Activated naive CD8-positive, alpha-beta T cell (primary cell): ENCODE results near the gene GNB1.
A peak's percentile ranks its signal among the peaks of the same experiment; 100 is the strongest.
"Not testable (repeated sequence)": the region's sequence is repeated elsewhere in the genome, so short reads cannot be mapped to it uniquely, and the experiment has no call there.

Source experiments
- H3K27ac Mint-ChIP-seq: one replicate; pipeline ENCODE4 v1.8.0; 2021; ENCODE audit warnings: mixed read lengths
- H3K27me3 Mint-ChIP-seq: one replicate; pipeline ENCODE4 v1.8.0; 2021; ENCODE audit warnings: mixed read lengths
- H3K36me3 Mint-ChIP-seq: one replicate; pipeline ENCODE4 v1.8.0; 2021; ENCODE audit warnings: mixed read lengths
- H3K4me1 Mint-ChIP-seq: one replicate; pipeline ENCODE4 v1.8.0; 2021; ENCODE audit warnings: low read depth, mixed read lengths
- H3K4me3 Mint-ChIP-seq: one replicate; pipeline ENCODE4 v1.8.0; 2021; ENCODE audit warnings: mild to moderate bottlenecking, mixed read lengths
- H3K9me3 Mint-ChIP-seq: one replicate; pipeline ENCODE4 v1.8.0; 2021; ENCODE audit warnings: low read depth, mixed read lengths

Gene GNB1

DNA sequence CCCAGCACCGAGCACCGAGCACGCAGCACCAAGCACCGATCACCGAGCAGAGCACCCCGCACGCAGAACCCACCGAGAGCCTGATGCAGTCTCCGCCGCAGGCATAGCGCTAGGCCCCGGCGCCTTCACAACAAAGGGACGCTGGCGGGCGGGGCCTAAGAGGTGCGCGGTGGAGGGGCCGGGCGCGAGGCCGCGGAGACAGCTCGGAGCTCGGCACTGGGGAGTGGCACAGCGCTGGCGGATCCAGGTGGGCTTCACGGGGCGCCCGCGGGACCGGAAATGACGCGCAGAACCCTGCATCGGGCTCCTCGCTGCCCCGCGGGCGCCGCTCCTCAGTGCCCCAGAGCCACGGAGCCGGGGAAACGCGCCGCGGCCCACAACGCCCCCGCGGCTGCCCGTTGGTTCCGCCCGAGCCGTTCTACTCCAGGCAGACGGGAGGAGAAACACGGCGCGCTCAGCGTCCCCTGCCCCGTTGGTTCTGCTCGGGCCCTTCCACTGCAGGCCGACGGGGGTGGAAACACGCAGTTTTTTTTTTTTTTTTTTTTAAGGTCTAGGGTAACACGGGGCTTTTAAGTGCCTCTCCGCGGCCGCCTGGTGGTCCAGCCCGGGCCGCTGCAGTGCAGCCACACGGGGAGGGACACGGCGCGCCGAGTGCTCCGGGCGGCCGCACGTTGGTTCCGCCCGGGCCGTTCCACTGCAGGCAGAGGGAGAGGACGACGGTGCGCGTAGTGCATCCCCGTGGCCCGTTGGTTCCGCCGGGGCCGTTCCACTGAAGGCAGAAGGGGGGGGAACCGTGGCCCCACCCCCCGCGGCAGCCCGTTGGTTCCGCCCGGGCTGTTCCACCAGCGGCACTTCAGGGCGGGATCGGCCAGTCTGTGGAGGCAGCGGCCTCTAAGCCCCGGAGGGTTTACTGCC, 145.0 kb downstream of the GNB1 start:
- H3K4me1 Mint-ChIP-seq, H3K27me3 Mint-ChIP-seq, H3K9me3 Mint-ChIP-seq, H3K36me3 Mint-ChIP-seq: not testable (repeated sequence)
- peak overlapping the region; percentile 88 for H3K27ac Mint-ChIP-seq
- peak overlapping the region; percentile 76 for H3K4me3 Mint-ChIP-seq

DNA sequence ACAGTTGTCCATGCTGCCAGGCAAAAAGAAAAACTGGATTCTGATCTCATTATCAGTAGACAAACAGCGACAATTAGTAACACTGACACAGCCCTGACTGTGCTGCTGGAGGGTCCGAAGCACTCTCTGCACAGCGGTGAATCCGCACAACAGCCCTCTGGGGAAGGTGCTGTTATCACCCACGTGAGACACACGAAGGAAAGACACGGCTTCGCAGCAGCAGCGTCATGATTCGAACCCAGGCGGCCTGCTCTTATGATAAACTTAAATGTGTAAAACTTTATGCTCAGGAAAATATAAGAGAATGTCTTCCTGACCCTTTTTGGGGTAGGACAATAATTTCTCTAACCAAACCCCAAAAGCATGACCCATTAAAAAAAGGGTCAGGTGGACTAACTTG, 148.4 kb downstream of the GNB1 start:
- H3K4me3 Mint-ChIP-seq, result peak overlapping the region; percentile 56

DNA sequence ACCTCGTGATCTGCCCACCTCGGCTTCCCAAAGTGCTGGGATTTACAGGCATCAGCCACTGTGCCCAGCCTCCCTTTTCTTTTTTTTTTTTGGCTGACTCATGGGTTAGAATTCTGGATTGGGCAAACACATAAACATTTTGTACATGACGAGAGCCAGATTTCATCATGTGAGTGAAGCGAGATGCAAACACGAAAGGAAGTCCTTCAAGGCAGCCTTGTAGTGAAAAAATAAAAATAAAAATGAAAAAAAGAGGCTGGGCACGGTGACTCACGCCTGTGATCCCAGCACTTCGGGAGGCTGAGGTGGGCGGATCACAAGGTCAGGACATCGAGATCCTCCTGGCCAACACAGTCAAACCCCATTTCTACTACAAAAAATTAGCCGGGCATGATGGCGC, 149.9 kb downstream of the GNB1 start:
- H3K9me3 Mint-ChIP-seq, H3K36me3 Mint-ChIP-seq, H3K4me3 Mint-ChIP-seq, H3K4me1 Mint-ChIP-seq, H3K27ac Mint-ChIP-seq, H3K27me3 Mint-ChIP-seq: not testable (repeated sequence)

More for the DNA sequence above, 148.4 kb downstream of the GNB1 start:
- not testable (repeated sequence) for H3K27ac Mint-ChIP-seq, H3K4me1 Mint-ChIP-seq, H3K9me3 Mint-ChIP-seq, H3K36me3 Mint-ChIP-seq, H3K27me3 Mint-ChIP-seq

DNA sequence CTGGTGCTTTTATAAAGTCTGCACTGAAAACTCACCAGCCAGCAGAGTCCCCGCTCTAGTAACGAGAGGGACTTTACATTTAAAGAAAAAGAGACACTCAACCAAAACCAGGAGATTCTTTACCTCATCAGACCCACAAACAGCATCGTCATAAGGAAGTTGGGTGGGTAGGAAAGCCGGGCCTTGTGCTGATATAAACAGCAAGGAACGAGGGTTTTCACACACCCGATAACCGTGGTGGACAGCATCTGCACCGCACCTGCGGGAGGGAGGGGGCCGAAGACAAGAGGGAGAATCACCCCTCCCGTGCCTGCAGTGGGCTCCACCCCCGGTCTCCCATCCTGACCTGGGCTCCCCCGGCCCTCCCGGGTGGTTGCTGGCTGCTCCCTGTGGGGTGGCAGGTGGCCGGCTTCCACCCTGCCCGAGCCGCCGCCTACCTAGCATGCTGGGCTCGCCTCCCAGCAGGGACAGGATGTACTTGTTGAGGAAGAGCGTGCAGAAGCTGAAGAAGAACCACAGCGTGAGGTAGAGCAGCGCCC, 152.0 kb downstream of the GNB1 start:
- H3K4me1 Mint-ChIP-seq, H3K9me3 Mint-ChIP-seq, H3K36me3 Mint-ChIP-seq, H3K27me3 Mint-ChIP-seq, H3K27ac Mint-ChIP-seq, H3K4me3 Mint-ChIP-seq: not testable (repeated sequence)

- not testable (repeated sequence) for H3K36me3 Mint-ChIP-seq, H3K9me3 Mint-ChIP-seq, H3K4me3 Mint-ChIP-seq, H3K4me1 Mint-ChIP-seq, H3K27me3 Mint-ChIP-seq, H3K27ac Mint-ChIP-seq
Measured at GRCh38 chr1:1737675-1738590, 153.0 kb downstream of the GNB1 start.
